Neutrophil (primary cell): ENCODE results near the gene FUOM.
"Not testable (repeated sequence)": the region's sequence is repeated elsewhere in the genome, so short reads cannot be mapped to it uniquely, and the experiment has no call there.

Experiments
- H3K27ac ChIP-seq: fragments of 200-600 bp; sonication (generic); 2 replicates; pipeline ENCODE4 v1.5.1; 2016; ENCODE audit warnings: mild to moderate bottlenecking, moderate library complexity
- H3K27me3 ChIP-seq: fragments of 200-600 bp; sonication (generic); 2 replicates; pipeline ENCODE4 v1.6.0; 2016; ENCODE audit warnings: mild to moderate bottlenecking
- H3K36me3 ChIP-seq: fragments of 200-600 bp; sonication (generic); 2 replicates; pipeline ENCODE4 v1.5.1; 2017
- H3K4me1 ChIP-seq, 2 experiments: fragments of 200-600 bp in 1 of 2; sonication (generic) in 1 of 2; 1 replicate in 1 of 2; 2 replicates in 1 of 2; pipeline versions ENCODE4 v1.5.1 to v1.6.1; 2013 to 2016; ENCODE audit warnings: low read depth in 1 of 2, low read length in 1 of 2, mild to moderate bottlenecking in 1 of 2, moderate library complexity in 1 of 2; ENCODE audit not compliant: control insufficient read depth in 1 of 2, insufficient read depth in 1 of 2
- H3K4me3 ChIP-seq, 2 experiments: fragments of 200-600 bp in 1 of 2; sonication (generic) in 1 of 2; 1 replicate in 1 of 2; 2 replicates in 1 of 2; pipeline ENCODE4 v1.5.1; 2013 to 2016; ENCODE audit warnings: low read depth in 1 of 2, low read length in 1 of 2, mild to moderate bottlenecking in 1 of 2, moderate library complexity in 1 of 2
- H3K9me3 ChIP-seq: fragments of 200-600 bp; sonication (generic); 2 replicates; pipeline ENCODE4 v1.5.1; 2016
- TF ChIP-seq, protein P1 (sequence below): fragments of 200-600 bp; sonication (generic); IDR thresholded peaks from 2 replicates; pipeline ENCODE4 v1.5.1; 2016; ENCODE audit warnings: antibody characterized with exemption

The FUOM gene

DNA sequence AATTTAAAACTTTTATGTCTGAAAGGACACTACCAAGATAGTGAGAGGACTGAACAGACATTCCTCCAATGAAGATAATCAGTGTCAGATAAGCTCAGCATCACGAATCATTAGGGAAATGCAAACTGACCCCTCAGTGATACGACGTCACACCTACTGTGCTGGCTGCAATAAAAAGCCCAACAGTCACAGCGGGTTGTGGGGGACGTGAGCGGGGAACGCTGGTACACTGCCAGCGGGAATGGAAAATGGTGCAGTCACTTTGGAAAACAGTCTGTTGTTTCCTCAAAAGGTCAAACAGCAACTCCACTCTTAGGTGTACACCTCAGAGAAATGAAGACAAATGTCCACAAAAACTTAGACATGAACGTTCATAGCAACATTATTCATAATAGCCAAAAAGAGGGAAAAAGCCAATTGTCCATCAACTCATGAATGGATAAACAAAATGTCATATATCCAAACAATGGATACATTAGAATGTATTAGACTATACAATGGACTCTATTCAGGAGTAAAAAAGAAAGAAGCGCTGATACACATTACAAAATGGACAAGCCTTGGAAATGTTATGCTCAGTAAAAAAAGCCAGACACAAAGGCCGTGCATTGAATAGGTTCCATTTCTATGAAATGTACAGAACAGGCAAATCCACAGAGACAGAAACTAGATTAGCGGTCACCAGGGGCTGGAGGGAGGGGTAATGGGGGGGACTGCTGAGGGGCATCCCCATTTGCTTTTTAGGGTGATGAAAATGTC lies 17.7 kb upstream of the FUOM start:
- Histone ChIP-seq H3K36me3 (peaks cover 2% of the 10 kb centered on the region), H3K27me3 (peaks cover 57% of the 10 kb centered on the region), H3K27ac (no peak overlapping the region), H3K4me1 (peaks cover 17 to 32% of the 10 kb centered on the region in 2 experiments), H3K9me3 (no peaks in the 10 kb centered on the region), H3K4me3 (no peak overlapping the region)
- TF ChIP-seq, protein P1, sequence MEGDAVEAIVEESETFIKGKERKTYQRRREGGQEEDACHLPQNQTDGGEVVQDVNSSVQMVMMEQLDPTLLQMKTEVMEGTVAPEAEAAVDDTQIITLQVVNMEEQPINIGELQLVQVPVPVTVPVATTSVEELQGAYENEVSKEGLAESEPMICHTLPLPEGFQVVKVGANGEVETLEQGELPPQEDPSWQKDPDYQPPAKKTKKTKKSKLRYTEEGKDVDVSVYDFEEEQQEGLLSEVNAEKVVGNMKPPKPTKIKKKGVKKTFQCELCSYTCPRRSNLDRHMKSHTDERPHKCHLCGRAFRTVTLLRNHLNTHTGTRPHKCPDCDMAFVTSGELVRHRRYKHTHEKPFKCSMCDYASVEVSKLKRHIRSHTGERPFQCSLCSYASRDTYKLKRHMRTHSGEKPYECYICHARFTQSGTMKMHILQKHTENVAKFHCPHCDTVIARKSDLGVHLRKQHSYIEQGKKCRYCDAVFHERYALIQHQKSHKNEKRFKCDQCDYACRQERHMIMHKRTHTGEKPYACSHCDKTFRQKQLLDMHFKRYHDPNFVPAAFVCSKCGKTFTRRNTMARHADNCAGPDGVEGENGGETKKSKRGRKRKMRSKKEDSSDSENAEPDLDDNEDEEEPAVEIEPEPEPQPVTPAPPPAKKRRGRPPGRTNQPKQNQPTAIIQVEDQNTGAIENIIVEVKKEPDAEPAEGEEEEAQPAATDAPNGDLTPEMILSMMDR = no peak

DNA sequence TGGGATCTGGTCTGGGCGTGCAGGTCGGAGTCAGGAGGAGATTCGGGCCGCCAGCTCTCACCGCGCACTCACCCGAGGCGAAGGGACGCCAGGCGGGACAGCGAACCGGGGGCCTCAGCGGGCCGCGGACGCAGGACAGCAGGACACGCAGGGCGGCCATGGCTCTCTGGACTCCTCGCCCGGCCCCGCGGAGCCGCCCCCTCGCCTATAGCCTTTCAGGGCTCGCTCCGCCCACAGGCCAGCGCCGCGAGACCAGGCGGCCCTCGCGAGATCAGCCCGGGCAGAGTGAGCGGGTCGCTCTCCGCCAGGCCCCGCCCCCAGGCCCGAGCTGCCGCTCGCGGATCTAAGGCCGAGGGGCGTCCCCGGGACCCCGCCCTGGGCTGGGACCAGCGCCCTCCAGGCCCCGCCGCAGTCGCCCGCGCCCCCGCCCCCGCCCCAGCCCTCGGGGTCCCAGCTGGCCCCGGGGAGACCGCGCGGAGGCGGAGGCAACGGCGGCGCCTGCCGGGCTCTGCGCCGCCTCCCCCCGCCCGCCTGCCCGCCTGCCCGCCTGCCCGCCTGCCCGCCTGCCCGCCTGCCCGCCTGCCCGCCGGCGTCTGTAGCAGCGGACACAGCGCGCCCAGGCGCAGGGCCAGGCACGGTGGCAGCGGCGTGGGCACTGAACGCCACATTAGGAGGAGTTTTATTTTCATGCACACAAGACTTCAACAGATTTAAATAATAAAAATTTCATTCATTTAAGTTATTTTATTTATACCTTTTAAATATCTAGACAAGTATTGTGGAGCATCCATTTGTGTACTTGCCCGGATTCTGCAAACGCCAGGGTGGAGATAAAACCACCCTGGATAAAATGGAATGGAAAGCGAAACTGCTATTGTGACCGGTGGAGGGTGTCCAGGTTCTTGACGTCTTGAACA lies 15.6 kb upstream of the FUOM start, which contains the start of gene ECHS1:
Gene ECHS1 (minus strand): TSS at position 181 of the 917 bp plus-strand sequence. CDS start 21 bp downstream, at position 160.
- Histone ChIP-seq H3K27me3 (peaks cover 38% of the 10 kb centered on the region), H3K36me3 (peaks cover 22% of the 10 kb centered on the region), H3K9me3 (no peaks in the 10 kb centered on the region), H3K4me3 (peak within 1 kb of the TSS; percentile 67 to 75), H3K4me1 (peaks cover 15 to 21% of the 10 kb centered on the region in 2 experiments), H3K27ac (peak within 1 kb of the TSS; percentile 77)
- TF ChIP-seq, protein P1 = peak; percentile 27

DNA sequence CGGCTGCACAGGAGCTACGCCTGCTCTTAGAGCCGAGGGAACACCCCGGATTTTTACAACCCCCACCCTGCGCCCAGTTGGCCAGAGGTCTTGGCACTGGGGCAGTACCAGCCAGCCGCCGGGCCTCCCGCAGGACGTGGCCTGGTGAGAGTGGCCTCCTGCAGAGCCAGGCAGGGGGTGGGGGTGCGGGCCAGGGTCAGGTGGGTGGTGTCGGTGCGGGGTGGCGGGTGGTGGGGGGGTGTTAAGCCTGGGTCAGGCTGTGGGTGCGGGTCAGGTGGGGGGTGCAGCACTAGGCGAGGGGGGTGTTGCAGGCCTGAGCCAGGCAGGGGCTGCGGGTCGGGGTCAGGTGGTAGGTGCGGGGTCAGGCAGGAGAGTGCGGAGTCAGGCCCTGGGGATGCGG lies 14.7 kb upstream of the FUOM start:
- peaks cover 26% of the 10 kb centered on the region for H3K36me3 ChIP-seq
- no peak overlapping the region for H3K27ac ChIP-seq
- H3K4me1 ChIP-seq = peaks cover 6 to 12% of the 10 kb centered on the region in 2 experiments
- H3K4me3 ChIP-seq = peak overlapping the region in 1 of 2 experiments; percentile 75
- H3K27me3 ChIP-seq = peaks cover 28% of the 10 kb centered on the region
- TF ChIP-seq, protein P1 = no peak
- no peaks in the 10 kb centered on the region for H3K9me3 ChIP-seq

DNA sequence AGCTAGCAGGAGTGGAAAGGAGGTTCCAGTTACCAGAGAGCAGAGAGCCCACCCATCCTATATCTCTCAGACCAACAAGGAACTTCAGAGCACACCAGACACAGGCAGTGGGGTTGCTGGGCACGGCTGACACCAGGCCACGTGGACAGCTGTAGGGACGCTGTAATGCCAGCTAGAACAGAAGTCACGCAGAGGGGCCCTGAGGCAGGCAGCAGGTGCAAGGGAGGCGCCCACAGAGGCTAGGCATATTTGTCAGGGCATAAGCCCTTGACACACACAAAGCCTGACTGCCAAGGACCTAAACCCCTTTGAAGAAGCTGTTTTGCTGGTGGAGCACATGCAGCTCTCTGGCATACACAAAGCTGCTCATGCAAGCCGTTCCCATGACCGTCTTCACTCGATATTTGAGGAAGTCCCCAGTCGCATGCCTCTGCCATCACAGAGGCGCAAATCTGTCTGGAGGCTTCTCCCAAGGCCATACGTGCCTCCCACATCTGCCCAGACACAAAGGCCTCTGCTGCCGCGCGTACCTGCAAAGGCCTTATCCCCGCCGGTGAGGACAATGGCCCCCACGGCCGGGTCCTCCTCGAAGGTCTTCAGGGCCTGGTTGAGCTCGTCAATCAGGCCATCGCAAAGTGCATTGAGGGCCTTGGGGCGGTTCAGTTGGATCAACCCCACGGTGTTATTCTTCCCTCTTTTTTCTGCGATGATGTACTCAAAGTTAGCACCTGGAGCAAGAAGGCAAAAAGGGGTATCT lies 12.4 kb upstream of the FUOM start:
- Histone ChIP-seq H3K36me3 (peaks cover 45% of the 10 kb centered on the region), H3K27me3 (peaks cover 5% of the 10 kb centered on the region), H3K4me3 (no peak overlapping the region), H3K9me3 (no peaks in the 10 kb centered on the region), H3K4me1 (peaks cover 5 to 12% of the 10 kb centered on the region in 2 experiments), H3K27ac (no peak overlapping the region)
- TF ChIP-seq, protein P1 = no peak

DNA sequence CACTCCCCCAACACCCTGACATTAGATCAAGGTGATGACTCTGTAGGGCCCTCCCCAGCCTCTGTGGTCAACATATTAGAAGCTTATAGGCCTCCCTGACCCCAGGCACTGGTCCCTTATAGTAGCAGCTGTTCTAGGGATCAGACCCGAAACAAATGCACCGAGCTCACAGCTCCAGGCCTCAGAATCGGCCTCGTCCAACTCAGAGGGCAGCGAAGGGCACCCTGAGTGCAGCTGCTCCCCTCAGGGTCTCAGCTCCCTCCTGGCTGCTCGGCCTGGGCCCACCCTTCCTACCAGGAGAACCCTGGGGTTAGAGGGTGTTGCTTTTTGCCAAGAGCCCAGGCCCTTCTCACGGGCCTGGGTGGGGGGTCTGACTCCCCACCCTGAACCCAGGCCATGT lies 10.3 kb upstream of the FUOM start:
- TF ChIP-seq, protein P1 = no peak
- no peaks in the 10 kb centered on the region for H3K27me3 ChIP-seq
- peaks cover 60% of the 10 kb centered on the region for H3K36me3 ChIP-seq

DNA sequence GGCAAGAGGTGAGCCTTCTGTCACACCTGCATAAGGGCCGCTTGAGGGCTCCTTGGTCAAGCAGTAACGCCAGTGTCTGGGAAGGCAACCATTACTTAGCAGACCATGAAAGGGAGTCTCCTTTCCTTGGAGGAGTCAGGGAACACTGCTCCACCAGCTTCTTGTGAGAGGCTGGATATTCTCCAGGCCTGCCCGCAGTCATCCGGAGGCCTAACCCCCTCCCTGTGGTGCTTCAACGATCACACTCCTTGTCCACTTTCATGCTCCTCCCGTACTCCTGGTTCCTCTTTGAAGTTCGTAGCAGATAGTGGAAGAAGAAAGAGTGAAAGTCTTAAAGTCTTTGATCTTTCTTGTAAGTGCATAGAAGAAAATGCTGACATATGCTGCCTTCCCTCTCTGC lies 9.6 kb upstream of the FUOM start:
- not testable (repeated sequence) for H3K27ac ChIP-seq, H3K9me3 ChIP-seq, H3K4me1 ChIP-seq, H3K27me3 ChIP-seq, H3K4me3 ChIP-seq
- peaks cover 67% of the 10 kb centered on the region for H3K36me3 ChIP-seq

More for the DNA sequence above, 10.3 kb upstream of the FUOM start:
- Histone ChIP-seq H3K9me3 (no peaks in the 10 kb centered on the region), H3K4me3 (no peak overlapping the region), H3K4me1 (peaks cover 0 to 5% of the 10 kb centered on the region in 2 experiments), H3K27ac (no peak overlapping the region)
